H9 (cell line): Measurements from ENCODE around the gene SYDE1. TPM values are rescaled to one million over a fixed set of nuclear protein-coding genes. Genes with fewer than 3 reads are reported as not detected.
A peak's percentile ranks its signal among the peaks of the same experiment; 100 is the strongest.

Experiments
- DNase-seq: peaks from one replicate; pipeline ENCODE4 v3.0.0-alpha.2; 2017
- H2AFZ ChIP-seq: one replicate; pipeline ENCODE4 v1.6.1; 2013; ENCODE audit warnings: mild to moderate bottlenecking, low read length, control low read depth, moderate library complexity
- H2AK5ac ChIP-seq: 2 replicates; pipeline ENCODE4 v1.6.1; 2013; ENCODE audit warnings: low read length, control low read depth, mixed read lengths; ENCODE audit not compliant: insufficient read length
- H2BK120ac ChIP-seq: one replicate; pipeline ENCODE4 v1.6.1; 2013; ENCODE audit warnings: low read depth, mild to moderate bottlenecking, low read length, control low read depth, inconsistent platforms; ENCODE audit not compliant: poor library complexity, severe bottlenecking
- H2BK12ac ChIP-seq: 2 replicates; pipeline ENCODE4 v1.6.1; 2013; ENCODE audit warnings: low read length, control low read depth, mixed read lengths, low read depth; ENCODE audit not compliant: insufficient read length
- H2BK15ac ChIP-seq: 2 replicates; pipeline ENCODE4 v1.6.1; 2013; ENCODE audit warnings: low read depth, low read length, control low read depth
- H2BK20ac ChIP-seq: one replicate; pipeline ENCODE4 v1.6.1; 2013; ENCODE audit warnings: low read depth, mild to moderate bottlenecking, low read length, control low read depth, inconsistent platforms; ENCODE audit not compliant: poor library complexity, severe bottlenecking
- H2BK5ac ChIP-seq: 2 replicates; pipeline ENCODE4 v1.6.1; 2013; ENCODE audit warnings: low read length, control low read depth, mixed read lengths; ENCODE audit not compliant: insufficient read length
- H3K14ac ChIP-seq: 2 replicates; pipeline ENCODE4 v1.6.1; 2013; ENCODE audit warnings: low read length, control low read depth; ENCODE audit not compliant: insufficient read depth
- H3K18ac ChIP-seq: 2 replicates; pipeline ENCODE4 v1.6.1; 2013; ENCODE audit warnings: low read depth, mild to moderate bottlenecking, mixed read lengths, low read length, control low read depth; ENCODE audit not compliant: insufficient read length
- H3K23ac ChIP-seq: 2 replicates; pipeline ENCODE4 v1.6.1; 2013; ENCODE audit warnings: low read length, control low read depth, mixed read lengths, low read depth; ENCODE audit not compliant: insufficient read length
- H3K23me2 ChIP-seq: 2 replicates; pipeline ENCODE4 v1.6.1; 2013; ENCODE audit warnings: low read depth, mild to moderate bottlenecking, mixed read lengths, low read length, control low read depth; ENCODE audit not compliant: insufficient read length, poor library complexity, severe bottlenecking
- H3K27ac ChIP-seq: 2 replicates; pipeline ENCODE4 v1.5.1; 2013; ENCODE audit warnings: low read length, control low read depth, mixed read lengths, low read depth; ENCODE audit not compliant: insufficient read length
- H3K27me3 ChIP-seq: 2 replicates; pipeline ENCODE4 v1.6.1; 2013; ENCODE audit warnings: low read length, control low read depth, inconsistent platforms; ENCODE audit not compliant: insufficient read depth
- H3K4ac ChIP-seq: 2 replicates; pipeline ENCODE4 v1.6.1; 2013; ENCODE audit warnings: low read depth, mild to moderate bottlenecking, control low read depth, inconsistent platforms, low read length, moderate library complexity
- H3K4me1 ChIP-seq: 2 replicates; pipeline ENCODE4 v1.6.1; 2013; ENCODE audit warnings: low read length, control low read depth, inconsistent platforms; ENCODE audit not compliant: insufficient read depth
- H3K4me2 ChIP-seq: 2 replicates; pipeline ENCODE4 v1.6.1; 2013; ENCODE audit warnings: low read length, control low read depth, mixed read lengths; ENCODE audit not compliant: insufficient read length, insufficient read depth
- H3K56ac ChIP-seq: 2 replicates; pipeline ENCODE4 v1.6.1; 2013; ENCODE audit warnings: low read depth, mild to moderate bottlenecking, mixed read lengths, low read length, control low read depth; ENCODE audit not compliant: insufficient read length
- H3K79me1 ChIP-seq: 2 replicates; pipeline ENCODE4 v1.6.1; 2013; ENCODE audit warnings: low read depth, mild to moderate bottlenecking, moderate library complexity, low read length, control low read depth, inconsistent platforms; ENCODE audit not compliant: insufficient read depth, poor library complexity, severe bottlenecking
- H3K79me2 ChIP-seq: 2 replicates; pipeline ENCODE4 v1.6.1; 2013; ENCODE audit warnings: low read length, control low read depth, inconsistent platforms; ENCODE audit not compliant: insufficient read depth
- H3K9ac ChIP-seq: 2 replicates; pipeline ENCODE4 v1.6.1; 2013; ENCODE audit warnings: low read length, control low read depth, mixed read lengths; ENCODE audit not compliant: insufficient read length; ENCODE audit errors: extremely low read depth
- H3K9me3 ChIP-seq: one replicate; pipeline ENCODE4 v1.6.1; 2013; ENCODE audit warnings: low read depth, low read length, inconsistent platforms; ENCODE audit not compliant: control insufficient read depth
- H3T11ph ChIP-seq: one replicate; pipeline ENCODE4 v1.6.1; 2013; ENCODE audit warnings: mild to moderate bottlenecking, low read length, control low read depth, inconsistent platforms
- H4K20me1 ChIP-seq: one replicate; pipeline ENCODE4 v1.6.1; 2013; ENCODE audit not compliant: control insufficient read depth, insufficient read length, insufficient read depth
- H4K5ac ChIP-seq: 2 replicates; pipeline ENCODE4 v1.6.1; 2013; ENCODE audit warnings: low read depth, mild to moderate bottlenecking, mixed read lengths, low read length, control low read depth; ENCODE audit not compliant: insufficient read length
- H4K8ac ChIP-seq: replicated peaks from 2 replicates; pipeline ENCODE4 v1.6.1; 2013; ENCODE audit warnings: low read length, control low read depth, mixed read lengths, low read depth; ENCODE audit not compliant: insufficient read length
- H4K91ac ChIP-seq: 2 replicates; pipeline ENCODE4 v1.6.1; 2013; ENCODE audit warnings: low read depth, mild to moderate bottlenecking, moderate library complexity, mixed read lengths, low read length, control low read depth; ENCODE audit not compliant: insufficient read length
- H3K27ac Mint-ChIP-seq, 3 experiments: 2 replicates in 2 of 3; 3 replicates in 1 of 3; pipeline ENCODE4 v1.8.0; 2020 to 2021; ENCODE audit warnings: mixed read lengths in 3 of 3, mild to moderate bottlenecking in 1 of 3, moderate library complexity in 1 of 3
- H3K27me3 Mint-ChIP-seq: 2 replicates; pipeline ENCODE4 v1.8.0; 2021; ENCODE audit warnings: low read depth, mild to moderate bottlenecking, moderate library complexity, mixed read lengths
- H3K36me3 Mint-ChIP-seq, 3 experiments: 2 replicates in 2 of 3; 3 replicates in 1 of 3; pipeline ENCODE4 v1.8.0; 2020 to 2021; ENCODE audit warnings: low read depth in 3 of 3, mixed read lengths in 3 of 3; ENCODE audit not compliant: insufficient read depth in 1 of 3
- H3K4me1 Mint-ChIP-seq, 2 experiments: 2 replicates each; pipeline ENCODE4 v1.8.0; 2020; ENCODE audit warnings: mixed read lengths in 2 of 2
- H3K4me3 Mint-ChIP-seq, 2 experiments: 2 replicates in 1 of 2; 3 replicates in 1 of 2; pipeline ENCODE4 v1.8.0; 2020 to 2021; ENCODE audit warnings: mild to moderate bottlenecking in 2 of 2, mixed read lengths in 2 of 2, moderate library complexity in 1 of 2
- H3K9me3 Mint-ChIP-seq, 2 experiments: 2 replicates in 1 of 2; 3 replicates in 1 of 2; pipeline ENCODE4 v1.8.0; 2020; ENCODE audit warnings: mild to moderate bottlenecking in 2 of 2, mixed read lengths in 2 of 2, moderate library complexity in 1 of 2
- WGBS: extraction: QIAGEN DNeasy Blood & Tissue Kit; methylation state at CpG from one replicate; pipeline ENCODE4 v1.1.7; 2013; ENCODE audit warnings: missing lambda C conversion rate, low lambda C conversion rate, mixed read lengths; ENCODE audit not compliant: insufficient read length; ENCODE audit errors: extremely low coverage; 5-methylcytosine and 5-hydroxymethylcytosine counted together
- total RNA-seq: library from RNA; stranded (reverse); gene quantifications from 2 replicates; pipeline ENCODE4 v1.2.1, GENCODE V29; 2021
- TF ChIP-seq, protein P1 (sequence below): fragments of 200-600 bp; sonication (generic); conservative IDR thresholded peaks from 3 replicates; pipeline ENCODE4 v1.8.0; 2021; ENCODE audit warnings: antibody characterized with exemption, mild to moderate bottlenecking

SYDE1 gene
- total RNA-seq, 1 experiment from 2014 or later: 21.4 TPM

DNA sequence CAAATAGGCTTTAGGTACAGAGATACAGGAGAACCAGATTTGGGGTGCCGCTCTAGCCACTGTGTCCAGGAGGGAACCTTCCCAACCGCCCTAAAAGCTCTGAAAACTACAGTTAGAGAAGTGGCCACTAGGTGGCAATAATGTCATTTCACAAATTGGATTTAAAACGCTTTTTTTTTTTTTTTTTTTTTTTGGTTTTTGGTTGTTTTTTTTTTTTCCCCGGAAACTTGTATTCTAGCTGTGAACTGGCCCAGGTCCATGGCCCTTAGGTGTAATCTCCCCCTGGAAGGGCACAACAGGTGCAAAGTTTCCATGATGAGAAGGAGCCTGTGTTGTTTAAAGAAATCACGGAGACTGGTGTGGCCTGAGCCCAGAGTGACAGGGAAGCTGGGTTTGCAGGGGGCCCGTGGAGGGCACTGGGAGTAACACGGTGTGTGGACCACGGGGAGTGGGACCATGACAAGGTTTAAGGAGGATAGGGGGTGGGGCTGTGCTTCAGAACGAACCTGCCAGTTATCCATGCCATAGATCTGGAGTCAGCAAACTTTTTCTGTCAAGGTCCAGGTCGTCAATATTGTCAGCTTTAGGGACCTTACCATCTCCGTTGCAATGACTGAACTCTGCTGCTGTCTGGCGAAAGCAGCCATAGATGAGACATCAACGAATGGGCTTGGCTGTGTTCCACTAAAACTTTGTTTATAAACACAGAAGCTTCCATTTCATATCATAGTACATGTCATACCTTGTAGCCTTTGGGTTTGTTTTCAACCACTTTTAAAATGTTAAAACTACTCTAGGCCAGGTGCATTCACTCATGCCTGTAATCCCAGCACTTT is 15.1 kb upstream of the SYDE1 start:
- no peak overlapping the region for H4K8ac ChIP-seq

More for the DNA sequence above, 15.1 kb upstream of the SYDE1 start:
- Histone ChIP-seq H3K79me1 (no peaks in the 10 kb centered on the region), H3K4me2 (no peak overlapping the region), H4K20me1 (no peaks in the 10 kb centered on the region), H2AK5ac (no peak overlapping the region), H3K23ac (no peak overlapping the region), H3K18ac (no peak overlapping the region), H3K14ac (no peak overlapping the region), H2BK20ac (no peak overlapping the region), H3K9ac (no peak overlapping the region), H3K23me2 (no peaks in the 10 kb centered on the region), H3K79me2 (no peaks in the 10 kb centered on the region), H3K27ac (no peak overlapping the region), H3K4me1 (no peaks in the 10 kb centered on the region), H4K91ac (no peak overlapping the region), H2AFZ (no peak overlapping the region), H2BK12ac (no peak overlapping the region), H2BK15ac (no peak overlapping the region), H4K5ac (no peak overlapping the region), H2BK5ac (no peak overlapping the region), H3K9me3 (no peaks in the 10 kb centered on the region), H2BK120ac (no peak overlapping the region), H3K27me3 (no peaks in the 10 kb centered on the region), H3T11ph (no peak overlapping the region), H3K56ac (no peak overlapping the region), H3K4ac (no peak overlapping the region)
- Mint-ChIP-seq H3K4me1 (no peaks in the 10 kb centered on the region), H3K4me3 (no peak overlapping the region), H3K9me3 (peaks cover 0 to 10% of the 10 kb centered on the region in 2 experiments; a peak in 2 of 5 replicates), H3K27me3 (peaks cover 18% of the 10 kb centered on the region), H3K36me3 (no peaks in the 10 kb centered on the region), H3K27ac (no peak overlapping the region)
- DNase-seq: peak; percentile 54
- WGBS: no CpG with 5 or more reads among the region's 13 CpGs
- TF ChIP-seq, protein P1, sequence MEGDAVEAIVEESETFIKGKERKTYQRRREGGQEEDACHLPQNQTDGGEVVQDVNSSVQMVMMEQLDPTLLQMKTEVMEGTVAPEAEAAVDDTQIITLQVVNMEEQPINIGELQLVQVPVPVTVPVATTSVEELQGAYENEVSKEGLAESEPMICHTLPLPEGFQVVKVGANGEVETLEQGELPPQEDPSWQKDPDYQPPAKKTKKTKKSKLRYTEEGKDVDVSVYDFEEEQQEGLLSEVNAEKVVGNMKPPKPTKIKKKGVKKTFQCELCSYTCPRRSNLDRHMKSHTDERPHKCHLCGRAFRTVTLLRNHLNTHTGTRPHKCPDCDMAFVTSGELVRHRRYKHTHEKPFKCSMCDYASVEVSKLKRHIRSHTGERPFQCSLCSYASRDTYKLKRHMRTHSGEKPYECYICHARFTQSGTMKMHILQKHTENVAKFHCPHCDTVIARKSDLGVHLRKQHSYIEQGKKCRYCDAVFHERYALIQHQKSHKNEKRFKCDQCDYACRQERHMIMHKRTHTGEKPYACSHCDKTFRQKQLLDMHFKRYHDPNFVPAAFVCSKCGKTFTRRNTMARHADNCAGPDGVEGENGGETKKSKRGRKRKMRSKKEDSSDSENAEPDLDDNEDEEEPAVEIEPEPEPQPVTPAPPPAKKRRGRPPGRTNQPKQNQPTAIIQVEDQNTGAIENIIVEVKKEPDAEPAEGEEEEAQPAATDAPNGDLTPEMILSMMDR: peak; percentile 72
